ENCODE data around the gene KLF11. TPM values are rescaled to one million over a fixed set of nuclear protein-coding genes. Genes with fewer than 3 reads are reported as not detected.
"Not testable (repeated sequence)": the region's sequence is repeated elsewhere in the genome, so short reads cannot be mapped to it uniquely, and the experiment has no call there.

The KLF11 gene
- total RNA-seq, 1 donor from 2014 or later, result 23.5 TPM

GRCh38 chr2:10007921-10008808 is 35.2 kb upstream of the KLF11 start:
- ATAC-seq (peak; percentile 23), DNase-seq (ENCODE audit: low spot score) (peak; percentile 58)
- intact Hi-C loops (cut with DNase I), result no loop called here

- ATAC-seq, result no peak
- intact Hi-C loops (cut with DNase I), result no loop called here
- no peak for DNase-seq (ENCODE audit: low spot score)
Measured at GRCh38 chr2:10008809-10009176, 34.6 kb upstream of the KLF11 start.

- peak; percentile 39 for DNase-seq (ENCODE audit: low spot score)
- peak; percentile 33 for ATAC-seq
- intact Hi-C loops (cut with DNase I), result no loop called here
Measured at GRCh38 chr2:10009271-10009810, 34.0 kb upstream of the KLF11 start.

GRCh38 chr2:10009811-10010781 is 33.3 kb upstream of the KLF11 start:
- DNase-seq (ENCODE audit: low spot score) (peak; percentile 77), ATAC-seq (peak; percentile 78)
- intact Hi-C loops (cut with DNase I), result no loop called here

- intact Hi-C loops (cut with DNase I); ATAC-seq; DNase-seq (ENCODE audit: low spot score): not testable (repeated sequence)
Measured at GRCh38 chr2:10010861-10011605, 32.3 kb upstream of the KLF11 start.

GRCh38 chr2:10011606-10012325 is 31.6 kb upstream of the KLF11 start:
- DNase-seq (ENCODE audit: low spot score); ATAC-seq; intact Hi-C loops (cut with DNase I): not testable (repeated sequence)

- DNase-seq (ENCODE audit: low spot score); intact Hi-C loops (cut with DNase I); ATAC-seq: not testable (repeated sequence)
Measured at GRCh38 chr2:10012366-10012962, 30.9 kb upstream of the KLF11 start.

GRCh38 chr2:10012963-10013461 is 30.3 kb upstream of the KLF11 start:
- intact Hi-C loops (cut with DNase I), result no loop called here
- DNase-seq (ENCODE audit: low spot score), result no peak
- ATAC-seq, result peak; percentile 4

- intact Hi-C loops (cut with DNase I); ATAC-seq: not testable (repeated sequence)
- DNase-seq (ENCODE audit: low spot score), result peak; percentile 34
Measured at GRCh38 chr2:10013651-10014417, 29.5 kb upstream of the KLF11 start.

- ATAC-seq (no peak), DNase-seq (ENCODE audit: low spot score) (no peak)
- intact Hi-C loops (cut with DNase I), result no loop called here
Measured at GRCh38 chr2:10014418-10015190, 28.7 kb upstream of the KLF11 start.

- ATAC-seq; DNase-seq (ENCODE audit: low spot score); intact Hi-C loops (cut with DNase I): not testable (repeated sequence)
Measured at GRCh38 chr2:10015376-10015989, 27.9 kb upstream of the KLF11 start.

GRCh38 chr2:10016001-10016801 is 27.1 kb upstream of the KLF11 start:
- intact Hi-C loops (cut with DNase I), result no loop called here
- DNase-seq (ENCODE audit: low spot score), result no peak
- ATAC-seq, result no peak

GRCh38 chr2:10016802-10017258 is 26.5 kb upstream of the KLF11 start:
- ATAC-seq (no peak), DNase-seq (ENCODE audit: low spot score) (no peak)
- intact Hi-C loops (cut with DNase I), result no loop called here

GRCh38 chr2:10017313-10017941 is 25.9 kb upstream of the KLF11 start:
- no peak for DNase-seq (ENCODE audit: low spot score)
- no peak for ATAC-seq
- intact Hi-C loops (cut with DNase I), result no loop called here

Measured in sciatic nerve (tissue), 2 donors.